ENCODE data around the gene HSD3B1.

Gene HSD3B1

DNA sequence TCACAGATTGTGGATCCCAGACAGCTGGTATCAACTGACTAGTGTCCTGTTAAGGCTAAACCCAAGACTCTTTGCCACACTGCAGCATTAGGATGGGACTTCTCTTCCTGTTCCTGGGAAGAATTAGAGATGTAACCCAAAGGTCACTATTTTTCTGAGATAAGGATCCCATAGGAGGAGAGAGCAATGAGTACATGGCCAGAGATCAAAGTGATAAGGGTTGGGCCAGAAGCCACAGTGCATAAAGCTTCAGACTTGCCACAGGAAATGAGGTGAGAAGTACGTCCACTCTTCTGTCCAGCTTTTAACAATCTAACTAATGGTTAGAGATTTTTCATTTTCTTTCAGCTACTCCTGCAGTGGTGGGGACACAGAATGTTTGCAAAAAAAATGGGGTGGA is at the start of gene HSD3B1:
TSS of gene HSD3B1 (plus strand) at position 270 of the 400 bp plus-strand sequence. CDS start 267 bp downstream, outside the sequence.
- FAIRE-seq: no peak

DNA sequence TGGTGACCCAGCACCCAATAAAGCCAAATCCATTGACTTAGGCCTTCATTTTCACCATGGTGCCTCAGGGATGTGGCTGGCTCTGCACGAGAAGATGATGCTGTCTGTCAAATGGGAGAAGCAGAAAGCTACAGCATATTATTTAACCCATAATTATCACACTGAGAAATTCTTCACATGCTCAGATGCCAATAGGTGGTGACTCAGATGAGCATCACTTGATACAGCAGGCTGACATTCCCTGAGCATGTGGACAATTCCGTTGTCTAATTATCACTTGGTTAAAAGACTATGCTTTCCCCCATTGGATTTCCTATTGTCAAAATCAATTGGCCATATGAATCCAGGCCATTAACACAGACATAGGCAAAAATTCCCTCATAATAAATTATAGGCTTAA is 44.0 kb upstream of the HSD3B1 start:
- FAIRE-seq: no peak

DNA sequence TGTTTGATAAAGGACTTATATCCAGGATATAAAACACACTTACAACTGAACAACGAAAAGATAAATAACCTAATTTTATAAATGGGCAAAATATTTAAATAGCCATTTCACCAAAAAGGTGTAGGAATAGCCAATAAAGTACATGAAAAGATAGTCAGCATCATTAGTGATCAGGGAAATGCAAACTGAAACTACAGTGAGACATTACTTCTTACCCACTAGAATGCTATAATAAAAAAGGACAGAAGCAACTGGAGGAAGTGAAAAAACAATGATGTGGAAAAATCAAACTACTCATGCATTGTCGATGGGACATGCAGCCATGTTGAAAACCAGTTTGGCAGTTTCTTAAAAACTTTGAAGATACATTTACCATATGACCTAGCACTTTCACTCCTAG is 43.4 kb upstream of the HSD3B1 start:
- no peak for FAIRE-seq

DNA sequence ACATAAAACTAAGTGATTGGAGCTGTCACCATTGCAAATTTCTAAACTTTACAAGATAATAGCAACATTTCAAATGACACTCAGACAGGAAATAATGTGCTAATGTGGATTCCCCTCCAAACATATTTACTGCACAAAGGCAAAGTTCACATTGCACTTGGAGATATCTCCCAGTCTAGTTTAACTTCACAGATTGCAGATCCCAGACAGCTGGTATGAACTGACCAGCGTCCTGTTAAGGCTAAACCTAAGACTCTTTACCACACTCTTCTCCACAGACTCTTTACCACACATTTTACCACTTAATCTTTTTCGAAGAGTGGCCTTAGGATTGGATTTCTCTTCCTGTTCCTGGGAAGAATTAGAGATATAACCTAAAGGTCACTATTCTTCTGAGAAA is 40.6 kb upstream of the HSD3B1 start:
- FAIRE-seq: no peak

DNA sequence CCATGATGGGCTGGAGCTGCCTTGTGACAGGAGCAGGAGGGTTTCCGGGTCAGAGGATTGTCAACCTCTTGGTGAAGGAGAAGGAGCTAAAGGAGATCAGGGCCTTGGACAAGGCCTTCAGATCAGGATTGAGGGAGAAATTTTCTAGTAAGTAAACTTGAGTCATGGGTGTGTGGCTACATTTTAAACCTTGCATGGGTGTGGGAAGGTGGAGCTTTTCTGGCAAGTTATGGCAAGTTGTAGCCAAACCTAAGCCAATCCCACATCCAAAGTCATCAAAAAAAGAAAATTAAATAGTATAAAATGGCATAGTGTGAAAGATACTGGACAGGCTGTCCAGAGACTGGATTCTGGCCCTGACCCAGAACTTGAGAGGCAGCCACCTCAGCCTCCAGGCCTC is 39.8 kb upstream of the HSD3B1 start:
- FAIRE-seq: no peak

DNA sequence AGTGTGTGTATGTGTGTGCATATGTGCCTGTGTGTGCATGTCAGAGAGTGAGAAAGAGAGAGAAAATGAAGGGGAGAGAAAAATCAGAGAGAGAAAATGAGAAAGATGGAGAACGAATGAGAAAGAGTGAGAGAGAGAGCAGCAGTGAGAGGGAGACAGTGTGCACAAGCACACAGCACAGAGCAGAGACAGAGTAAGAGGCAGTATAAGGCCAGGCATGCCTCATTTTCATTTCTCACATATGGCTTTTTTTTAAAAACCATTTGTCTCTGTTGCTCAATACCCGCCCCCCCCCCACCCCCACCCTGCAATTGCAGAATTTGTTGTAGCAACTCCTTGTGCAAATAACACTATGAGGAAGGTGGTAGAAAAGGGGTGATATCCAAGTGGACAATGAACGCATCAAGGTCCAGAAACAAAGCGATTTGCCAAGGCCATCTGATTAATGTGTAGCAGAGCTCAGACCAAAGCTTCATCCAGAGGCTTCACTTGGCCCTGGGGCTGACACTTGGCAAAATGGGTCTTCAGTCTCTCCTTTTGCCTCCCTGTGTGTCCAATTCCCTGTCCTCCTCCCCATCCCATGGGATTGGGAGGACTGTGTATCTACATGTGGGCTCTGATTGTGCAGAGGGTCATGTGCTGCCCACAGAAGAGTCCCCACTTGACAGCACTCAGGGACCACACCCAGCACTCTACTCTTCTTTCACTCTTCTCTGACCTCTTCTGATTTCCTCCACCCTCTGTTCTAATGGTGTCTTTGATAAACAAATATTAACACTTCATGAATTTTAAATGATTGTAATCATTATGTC is 38.9 kb upstream of the HSD3B1 start:
- FAIRE-seq: no peak

DNA sequence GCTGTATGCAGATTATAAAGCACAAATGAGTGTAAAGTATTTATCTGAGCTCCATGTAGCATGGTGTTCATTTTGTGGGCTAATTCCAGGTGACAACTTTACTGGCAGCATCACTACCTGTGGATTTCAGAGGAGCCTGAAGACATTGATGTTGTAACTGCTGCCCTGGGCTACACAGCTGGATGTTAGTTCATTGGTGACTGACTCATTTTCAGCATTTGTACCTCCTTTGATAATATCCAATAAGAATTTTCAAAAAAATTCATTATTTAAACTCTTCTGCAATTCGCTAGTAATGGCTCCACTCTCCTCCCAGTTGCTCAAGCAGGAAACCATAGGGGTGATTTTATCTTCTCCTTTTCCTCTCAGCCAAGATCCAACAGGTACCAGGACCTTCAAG is 37.3 kb upstream of the HSD3B1 start:
- no peak for FAIRE-seq

DNA sequence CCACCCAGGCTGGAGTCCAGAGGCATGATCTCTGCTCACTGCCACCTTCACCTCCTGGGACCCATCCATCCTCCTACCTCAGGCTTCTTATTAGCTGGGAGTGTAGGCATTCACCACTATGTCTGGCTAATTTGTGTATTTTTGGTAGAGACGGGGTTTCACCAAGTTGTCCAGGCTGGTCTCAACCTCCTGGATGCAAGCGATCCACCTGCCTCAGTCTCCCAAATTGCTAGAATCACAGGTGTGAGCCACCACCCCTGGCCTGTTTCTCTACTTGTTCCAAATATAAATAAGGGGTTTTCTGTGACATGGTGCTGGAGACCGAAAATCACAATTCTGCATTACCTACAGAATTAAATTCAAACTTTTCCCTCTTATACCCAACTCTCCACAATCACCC is 36.6 kb upstream of the HSD3B1 start:
- no peak for FAIRE-seq

DNA sequence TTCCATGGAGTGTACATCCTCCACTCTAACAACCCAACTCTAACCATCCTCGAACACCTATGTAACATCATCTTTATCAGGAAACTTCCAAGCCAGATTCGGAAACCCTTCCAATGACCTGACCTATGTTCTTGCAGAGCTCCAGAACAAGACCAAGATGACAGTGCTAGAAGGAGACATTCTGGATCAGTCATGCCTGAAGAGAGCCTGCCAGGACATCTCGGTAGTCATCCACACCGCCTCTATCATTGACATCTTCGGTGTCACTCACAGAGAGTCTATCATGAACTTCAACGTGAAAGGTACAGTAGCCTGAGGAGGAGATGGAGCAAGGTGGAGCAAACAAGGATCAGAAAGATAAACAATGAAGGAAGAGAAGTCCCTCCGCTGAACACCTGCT is 36.1 kb upstream of the HSD3B1 start:
- FAIRE-seq: no peak

DNA sequence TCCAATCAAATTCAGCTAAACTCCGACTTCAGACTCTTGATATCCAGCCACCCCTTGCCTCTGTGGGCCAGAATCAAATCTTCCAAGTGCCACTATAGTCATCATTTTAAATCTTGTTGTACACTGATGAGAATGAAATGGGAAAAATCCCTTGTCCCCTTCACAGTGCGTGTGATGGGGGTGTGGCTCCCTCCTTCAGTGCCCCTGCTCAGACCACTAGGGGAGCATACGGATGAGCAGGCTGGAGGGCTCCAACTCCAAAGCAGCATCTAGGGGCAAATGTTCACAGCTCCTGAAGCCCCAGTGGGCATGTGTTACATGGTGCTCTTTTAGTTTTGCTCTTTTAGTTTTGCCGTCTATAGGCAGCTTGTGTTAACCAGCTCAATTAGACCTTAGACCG is 35.4 kb upstream of the HSD3B1 start:
- FAIRE-seq: no peak

DNA sequence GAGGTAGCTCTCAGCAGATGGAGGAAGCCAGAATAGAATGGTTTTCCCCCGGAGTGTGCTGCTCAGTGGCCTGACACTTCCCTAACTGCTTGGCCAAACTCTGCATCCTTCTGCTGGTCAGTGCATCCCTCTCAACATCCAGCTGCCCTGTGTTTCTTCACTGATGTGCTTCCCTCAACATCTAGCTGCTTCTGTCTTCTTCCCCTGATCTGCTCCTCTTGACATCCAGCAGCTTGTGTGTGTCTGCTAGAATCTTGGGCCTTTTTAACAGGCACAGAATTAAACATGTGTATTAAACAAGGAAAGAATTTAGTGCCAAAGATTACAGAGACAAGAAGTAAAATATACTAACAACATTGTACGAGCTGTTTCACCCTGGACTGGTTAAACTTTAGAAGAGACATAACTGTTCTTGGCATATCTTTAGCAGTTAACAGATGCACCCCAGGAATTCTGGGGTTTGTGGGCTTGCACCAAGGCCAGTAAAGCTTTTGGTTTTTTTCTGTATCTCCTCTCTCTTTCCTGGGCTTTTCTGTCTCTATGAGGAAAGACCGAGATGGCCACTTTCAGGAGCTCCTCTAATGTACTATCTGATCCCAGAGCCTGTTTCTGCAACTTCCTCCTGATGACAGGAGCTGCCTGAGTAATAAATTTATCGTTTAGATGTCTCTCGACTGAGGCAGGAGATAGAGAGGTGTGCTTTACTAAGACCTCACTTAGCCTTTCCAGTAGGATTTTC is 34.8 kb upstream of the HSD3B1 start:
- FAIRE-seq: no peak

DNA sequence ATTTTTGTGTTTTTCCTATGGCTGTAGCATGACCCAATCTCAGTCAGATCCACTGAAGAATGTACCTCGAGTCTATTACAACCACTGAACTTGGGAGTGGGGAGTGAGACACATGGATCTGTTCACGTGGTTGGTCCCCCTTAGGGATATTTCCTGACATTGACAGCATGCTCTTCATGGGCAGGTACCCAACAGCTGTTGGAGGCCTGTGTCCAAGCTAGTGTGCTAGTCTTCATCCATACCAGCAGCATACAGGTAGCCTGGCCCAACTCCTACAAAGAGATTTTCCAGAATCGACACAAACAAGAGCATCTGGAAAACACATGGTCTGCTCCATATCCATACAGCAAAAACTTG is 34.2 kb upstream of the HSD3B1 start:
- FAIRE-seq: no peak

DNA sequence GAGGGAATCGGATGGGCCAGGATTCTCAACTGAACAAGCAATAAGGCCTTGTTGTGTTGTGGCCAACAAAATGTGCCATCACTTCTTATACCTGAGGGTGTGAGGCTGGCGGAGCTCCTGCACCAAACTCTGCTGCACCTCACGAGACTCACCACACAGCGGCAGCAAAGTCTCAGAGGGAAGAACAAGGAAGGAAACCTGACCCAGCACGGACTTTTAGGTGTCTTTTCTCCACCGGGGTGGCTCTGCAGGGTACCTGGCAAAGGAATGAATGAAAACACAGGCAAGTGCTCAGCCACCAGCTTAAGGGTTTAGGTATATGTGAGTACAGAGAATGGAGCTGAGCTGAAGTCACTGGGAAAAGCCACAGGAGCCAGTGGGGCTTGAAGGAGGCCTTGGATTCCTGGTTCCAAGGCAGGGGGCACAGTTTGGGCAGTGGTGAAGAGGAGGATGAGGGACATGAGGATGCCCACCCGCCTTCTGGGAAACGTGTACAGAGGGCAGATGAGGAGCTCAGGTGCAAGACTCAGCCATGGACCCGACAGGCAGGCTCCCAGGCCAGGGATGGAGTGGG is 31.1 kb upstream of the HSD3B1 start:
- FAIRE-seq: no peak

DNA sequence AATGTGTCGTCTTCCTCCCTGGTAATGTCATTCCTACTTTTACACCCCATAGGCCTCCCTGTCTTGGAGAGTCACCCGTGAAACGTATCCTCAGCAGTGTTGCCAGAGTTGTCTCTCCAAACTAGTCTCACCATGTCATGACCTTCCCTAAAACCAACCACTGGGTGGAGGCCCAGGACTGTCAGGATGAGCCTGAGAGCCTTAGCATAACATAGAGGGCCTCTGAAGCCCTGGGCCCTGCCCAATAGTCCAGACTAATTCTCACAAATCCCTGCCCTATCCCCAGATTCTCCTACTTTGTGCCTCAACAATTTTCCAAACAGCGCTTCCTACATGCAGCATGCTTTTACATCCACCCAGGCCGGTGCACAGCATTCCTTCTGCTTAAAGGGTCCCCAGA is 29.3 kb upstream of the HSD3B1 start:
- FAIRE-seq: no peak

DNA sequence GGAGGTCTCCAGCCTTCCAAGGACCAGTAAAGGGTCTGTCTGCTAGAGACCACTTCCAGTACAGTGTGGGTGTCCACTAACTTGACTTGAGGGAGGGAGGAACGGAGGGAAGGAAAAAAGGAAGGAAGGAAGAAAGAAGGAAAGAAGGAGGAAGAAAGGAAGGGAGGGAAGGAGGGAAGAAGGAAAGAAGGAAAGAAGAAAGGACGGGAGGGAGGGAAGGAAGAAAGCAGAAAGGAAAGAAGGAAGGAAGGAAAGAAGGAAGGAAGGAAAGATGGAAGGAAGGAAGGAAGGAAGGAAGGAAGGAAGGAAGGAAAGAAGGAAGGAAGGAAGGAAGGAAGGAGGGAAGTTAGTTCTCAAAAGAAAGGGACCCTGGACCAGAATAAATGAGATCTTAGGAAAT is 26.8 kb upstream of the HSD3B1 start:
- FAIRE-seq: no peak

DNA sequence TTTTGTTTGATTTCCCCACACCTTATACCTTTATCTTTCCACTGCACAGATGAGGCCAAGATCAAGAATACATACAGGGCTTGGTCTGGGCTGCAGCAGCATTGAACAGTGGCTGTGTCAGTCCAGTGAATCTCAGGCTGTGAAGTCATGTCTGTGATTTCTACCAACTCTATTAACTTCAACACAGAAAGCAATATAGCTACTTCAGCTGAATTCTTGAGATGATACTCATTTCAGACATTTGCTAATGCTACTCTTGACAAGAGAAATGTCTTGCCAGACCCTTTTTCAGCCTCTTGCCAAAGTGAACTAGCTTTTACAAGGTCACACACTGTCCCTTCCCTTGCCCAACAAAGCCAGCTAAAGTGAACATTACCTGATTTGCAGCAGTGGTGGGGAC is 25.1 kb upstream of the HSD3B1 start:
- no peak for FAIRE-seq

DNA sequence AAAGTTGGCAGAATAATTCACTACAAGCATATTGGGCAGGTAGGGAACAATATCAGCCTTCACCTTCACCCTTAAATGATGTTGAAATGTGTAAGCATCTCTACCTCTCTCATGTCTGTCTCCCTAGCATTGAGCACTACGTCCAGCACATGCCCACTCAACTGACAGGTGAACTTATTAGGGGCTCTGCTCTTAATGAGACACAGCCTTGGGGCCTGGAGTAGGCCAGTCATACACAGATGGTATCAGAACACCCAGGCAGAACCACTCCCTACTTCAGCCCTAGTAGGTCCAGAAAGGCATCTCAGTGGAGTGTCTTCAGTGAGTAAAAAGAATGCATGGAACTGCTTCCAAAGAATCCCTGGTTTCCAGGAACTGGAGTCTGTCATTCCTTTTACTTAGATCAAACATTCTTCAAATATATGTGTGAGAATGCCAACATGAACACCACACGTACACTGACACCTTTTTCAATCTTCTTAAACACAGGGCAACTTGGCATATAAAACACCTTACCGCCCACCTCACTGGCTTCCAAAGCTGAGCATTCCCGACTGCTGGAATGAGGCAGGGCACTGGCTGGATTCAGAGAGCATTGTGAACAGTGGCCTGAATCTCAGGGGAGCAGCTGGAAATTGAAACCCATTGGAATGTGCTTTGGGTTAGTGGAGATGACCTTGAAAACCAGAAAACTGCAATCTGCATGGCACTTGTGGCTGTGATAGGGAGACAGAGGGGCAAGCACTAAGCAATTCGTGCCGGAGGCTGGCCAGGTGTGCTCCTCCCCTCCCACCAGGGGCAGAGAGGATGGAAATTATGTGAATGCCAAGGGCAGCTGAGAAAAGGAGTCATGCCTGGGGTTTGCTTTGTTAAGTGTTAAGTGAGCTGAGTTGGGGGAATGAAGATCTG is 24.2 kb upstream of the HSD3B1 start:
- FAIRE-seq: no peak

DNA sequence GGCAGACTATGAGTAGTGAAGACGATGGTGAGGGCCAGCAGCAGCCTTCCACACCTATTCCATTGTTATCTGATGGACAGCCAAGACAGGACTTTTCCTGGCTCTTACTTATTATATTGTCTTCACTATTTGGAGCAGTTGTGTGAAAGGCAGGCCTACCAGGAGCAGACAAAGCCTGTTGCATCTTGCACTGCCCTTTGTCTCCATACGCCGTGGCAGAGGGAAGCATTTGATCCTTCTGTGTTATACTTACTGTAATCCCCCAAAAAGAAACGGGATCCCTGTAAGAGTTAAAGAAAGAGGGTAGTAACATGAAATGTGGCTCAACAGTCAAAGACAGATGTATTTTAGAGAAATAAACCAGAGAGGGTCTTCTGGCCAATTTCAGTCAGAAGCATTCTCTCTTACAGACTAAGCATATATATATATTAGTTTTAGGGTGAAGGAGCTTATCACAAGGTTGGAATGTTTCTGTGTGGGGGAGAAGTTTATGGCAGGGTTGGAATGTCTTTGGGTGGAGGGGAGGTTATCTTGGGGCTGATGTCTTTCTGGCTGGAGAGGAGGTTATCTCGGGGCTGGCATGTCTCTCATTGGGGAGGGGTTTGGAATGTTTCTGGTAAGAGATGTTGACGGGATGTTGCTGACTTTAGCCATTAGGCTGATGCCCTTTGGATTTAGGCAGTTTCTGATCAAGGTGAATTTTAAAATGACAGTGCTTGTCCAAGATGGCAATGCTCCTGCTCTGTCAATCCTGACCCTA is 23.4 kb upstream of the HSD3B1 start:
- no peak for FAIRE-seq

DNA sequence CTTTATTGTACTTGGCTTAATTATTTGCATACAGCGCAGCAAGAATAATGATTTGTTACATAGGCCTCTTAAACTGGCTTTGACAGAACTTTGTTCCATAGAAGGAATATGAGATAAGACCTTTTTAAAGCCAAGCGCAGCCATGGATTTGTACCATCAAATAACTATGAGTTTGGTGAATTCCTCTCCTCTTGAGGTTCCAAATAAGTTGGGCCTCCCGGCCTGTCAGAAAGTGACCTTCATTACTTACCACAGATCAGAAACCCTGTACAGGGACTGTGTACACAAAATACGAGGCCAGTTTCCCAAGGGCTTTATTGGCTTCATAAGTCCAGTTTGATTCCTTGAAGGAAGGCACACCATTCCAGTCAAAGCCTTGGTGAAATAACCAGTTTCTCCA is 21.8 kb upstream of the HSD3B1 start:
- FAIRE-seq: no peak

DNA sequence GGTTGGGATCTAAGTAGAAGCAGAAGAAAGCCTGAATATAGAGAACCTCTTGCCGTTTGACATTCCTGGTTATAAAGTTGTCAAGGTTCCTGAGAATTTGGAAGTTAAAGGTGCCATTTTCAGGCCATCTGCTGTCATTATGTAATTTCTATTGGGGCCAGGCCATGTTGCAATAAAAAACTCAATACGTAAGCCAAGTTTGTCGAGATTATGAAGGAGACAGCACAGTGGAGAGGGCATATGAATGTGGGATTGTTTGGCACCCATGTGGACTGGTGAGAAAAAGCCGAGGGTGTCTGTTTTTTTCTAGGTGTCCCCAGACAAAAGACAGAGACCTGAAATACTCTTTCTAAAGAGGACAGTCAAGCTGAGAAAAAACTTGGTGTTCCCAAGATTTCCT is 18.8 kb upstream of the HSD3B1 start:
- no peak for FAIRE-seq

DNA sequence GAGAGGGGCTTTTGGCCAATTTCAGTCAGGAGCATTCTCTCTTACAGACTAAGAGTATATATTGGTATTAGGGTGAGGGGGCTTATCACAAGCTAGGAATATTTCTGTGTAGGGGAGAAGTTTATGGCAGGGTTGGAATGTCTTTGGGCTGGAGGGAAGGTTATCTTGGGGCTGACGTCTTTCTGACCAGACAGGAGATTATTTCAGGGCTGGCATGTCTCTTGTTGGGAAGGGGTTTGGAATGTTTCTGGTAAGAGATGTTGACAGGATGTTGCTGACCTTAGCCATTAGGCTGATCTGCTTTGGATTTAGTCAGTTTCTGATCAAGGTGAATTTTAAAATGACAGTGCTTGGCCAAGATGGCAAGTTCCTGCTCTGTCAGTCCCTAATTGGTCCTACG is 17.8 kb upstream of the HSD3B1 start:
- no peak for FAIRE-seq

DNA sequence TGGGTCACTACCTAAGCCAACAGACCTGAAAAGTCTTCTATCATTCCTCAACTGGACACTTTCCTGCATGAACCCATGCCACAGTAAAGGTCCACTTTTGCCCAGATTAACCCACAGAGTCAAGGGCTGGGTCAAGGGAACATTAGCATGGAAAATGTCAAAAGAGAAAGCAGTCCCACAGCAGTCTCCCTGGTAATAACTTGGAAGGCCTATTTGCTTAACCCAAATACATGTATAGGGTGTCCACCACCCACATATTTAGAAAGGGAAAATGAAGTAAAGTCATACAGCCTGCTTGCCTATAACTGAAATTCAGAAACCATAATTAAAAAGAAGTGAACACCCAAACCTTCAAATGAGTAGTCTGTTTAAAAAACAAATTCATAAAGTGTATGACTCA is 16.1 kb upstream of the HSD3B1 start:
- no peak for FAIRE-seq
